Amniotic stem cell (primary cell): Measurements from ENCODE around the gene EPHA8.

ENCODE experiments used
- DNase-seq: peaks from one replicate; lab custom pipeline; 2025; lab: John Stamatoyannopoulos, UW

The EPHA8 gene

GRCh38 chr1:22536506-22536905 is 26.8 kb upstream of the EPHA8 start:
- DNase-seq = no peak

GRCh38 chr1:22537441-22538139 is 25.7 kb upstream of the EPHA8 start:
- DNase-seq = no peak

- no peak for DNase-seq
Observed at GRCh38 chr1:22539510-22540118, 23.7 kb upstream of the EPHA8 start.

GRCh38 chr1:22540337-22540736 is 23.0 kb upstream of the EPHA8 start:
- DNase-seq = no peak

GRCh38 chr1:22542886-22543285 is 20.4 kb upstream of the EPHA8 start:
- no peak for DNase-seq

- no peak for DNase-seq
Observed at GRCh38 chr1:22543679-22544078, 19.6 kb upstream of the EPHA8 start.

- no peak for DNase-seq
Observed at GRCh38 chr1:22544606-22545005, 18.7 kb upstream of the EPHA8 start.

GRCh38 chr1:22545141-22545540 is 18.1 kb upstream of the EPHA8 start:
- DNase-seq = no peak

GRCh38 chr1:22547186-22547817 is 16.0 kb upstream of the EPHA8 start:
- DNase-seq = no peak

GRCh38 chr1:22547818-22548462 is 15.3 kb upstream of the EPHA8 start:
- DNase-seq = no peak

GRCh38 chr1:22550021-22550420 is 13.3 kb upstream of the EPHA8 start:
- no peak for DNase-seq

- DNase-seq = no peak
Observed at GRCh38 chr1:22551591-22551990, 11.7 kb upstream of the EPHA8 start.

GRCh38 chr1:22552021-22552420 is 11.3 kb upstream of the EPHA8 start:
- DNase-seq = no peak

- no peak for DNase-seq
Observed at GRCh38 chr1:22553104-22553880, 10.0 kb upstream of the EPHA8 start.

GRCh38 chr1:22553991-22554522 is 9.2 kb upstream of the EPHA8 start:
- no peak for DNase-seq

- DNase-seq = no peak
Observed at GRCh38 chr1:22555371-22555656, 8.0 kb upstream of the EPHA8 start.

- no peak for DNase-seq
Observed at GRCh38 chr1:22556391-22557104, 6.7 kb upstream of the EPHA8 start.

GRCh38 chr1:22557341-22557950 is 5.8 kb upstream of the EPHA8 start:
- no peak for DNase-seq

- no peak for DNase-seq
Observed at GRCh38 chr1:22563671-22564602, 648 bp downstream of the EPHA8 start.

GRCh38 chr1:22566161-22566560 is 2.9 kb downstream of the EPHA8 start:
- no peak for DNase-seq
